H1 (cell line): ENCODE results near the gene CCDC47. TPM values are rescaled to one million over a fixed set of nuclear protein-coding genes. Genes with fewer than 3 reads are reported as not detected.

Experiments
- EZH2 ChIP-seq: fragments of 200-600 bp; sonication (generic); IDR thresholded peaks from 2 replicates; pipeline ENCODE4 v1.7.1; 2012; ENCODE audit warnings: low read depth, mild to moderate bottlenecking, moderate library complexity, low read length, inconsistent platforms; ENCODE audit not compliant: severe bottlenecking
- ZNF274 ChIP-seq: IDR thresholded peaks from 2 replicates; pipeline ENCODE4 v1.7.0; 2012; ENCODE audit warnings: low read length, borderline replicate concordance; ENCODE audit errors: extremely low read depth
- polyA plus RNA-seq, 7 experiments: library from polyadenylated mRNA; depleted of rRNA in 3 of 7; stranded (reverse) in 5 of 7; unstranded in 2 of 7; fragments of >200 nt in 5 of 7; fragments of 200-250 nt in 2 of 7; gene quantifications; 1 replicate in 5 of 7; 2 replicates in 1 of 7; 4 replicates in 1 of 7; pipeline versions ENCODE4 v1.2.1 to v1.2.3, GENCODE V29; 2011 to 2013; ENCODE audit warnings: missing spikeins in 2 of 7, mixed read lengths in 2 of 7
- total RNA-seq: library from RNA; stranded (reverse); fragmentation: NEBNext Ultra II Directional; extraction: Animal tissue kit (Norgen Biotek cat#: 25700); gene quantifications from 2 replicates; pipeline ENCODE4 v1.2.1, GENCODE V29; 2021
- TF ChIP-seq, protein P1 (sequence below): IDR thresholded peaks from 2 replicates; pipeline ENCODE4 v1.6.1; 2012; ENCODE audit warnings: inconsistent platforms

The CCDC47 gene
- total and polyA plus RNA-seq, 2 of the 8 experiments (the other 6 are each of a cell fraction or from before 2014, with no cell fraction given), result 21.2 to 83.1 TPM

DNA sequence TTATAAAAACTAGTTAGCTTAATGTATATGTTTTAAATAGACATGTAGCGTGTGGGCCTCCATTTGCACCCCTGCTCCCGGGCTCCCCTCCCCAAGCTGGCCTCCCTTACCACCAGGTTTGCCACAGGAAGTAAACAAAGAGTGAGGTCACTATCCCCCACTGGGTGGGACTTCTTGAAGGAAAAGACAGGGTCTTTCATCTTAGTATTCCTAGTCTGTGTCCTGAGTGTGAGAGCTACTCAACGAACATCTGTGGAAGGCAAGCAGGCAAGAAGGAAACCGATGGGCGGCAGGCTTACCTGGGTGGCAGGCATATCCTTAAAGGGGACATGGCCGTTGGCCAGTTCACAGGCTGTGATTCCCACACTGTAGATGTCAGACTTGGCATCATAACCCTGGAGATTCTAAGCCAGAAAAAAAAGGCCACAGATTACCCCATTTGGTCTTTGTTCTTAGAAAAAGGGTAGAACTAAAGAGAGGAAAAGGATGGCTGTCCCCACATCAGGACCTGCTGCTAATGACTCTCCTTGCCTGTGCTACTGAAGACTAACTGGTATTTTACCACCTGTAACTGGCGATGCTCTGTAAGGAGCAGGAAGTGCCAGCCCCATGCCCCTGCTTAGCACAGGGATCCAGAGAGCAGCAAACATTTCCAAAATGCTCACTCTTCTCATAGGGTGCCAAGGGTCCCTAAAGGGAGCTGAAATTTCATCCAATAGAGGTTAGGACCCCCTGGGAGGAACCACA, 66.9 kb downstream of the CCDC47 start (continued):
- TF ChIP-seq ZNF274 (no peak), EZH2 (no peak)
- TF ChIP-seq, protein P1, sequence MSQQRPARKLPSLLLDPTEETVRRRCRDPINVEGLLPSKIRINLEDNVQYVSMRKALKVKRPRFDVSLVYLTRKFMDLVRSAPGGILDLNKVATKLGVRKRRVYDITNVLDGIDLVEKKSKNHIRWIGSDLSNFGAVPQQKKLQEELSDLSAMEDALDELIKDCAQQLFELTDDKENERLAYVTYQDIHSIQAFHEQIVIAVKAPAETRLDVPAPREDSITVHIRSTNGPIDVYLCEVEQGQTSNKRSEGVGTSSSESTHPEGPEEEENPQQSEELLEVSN, result no peak
